Left forelimb (tissue), 1 donor: Measurements from ENCODE around the gene PRRT2.
A peak's percentile ranks its signal among the peaks of the same experiment; 100 is the strongest.
"Not testable (repeated sequence)": the region's sequence is repeated elsewhere in the genome, so short reads cannot be mapped to it uniquely, and the experiment has no call there.

Experiments used
- DNase-seq: peaks from one replicate; pipeline ENCODE4 v3.0.0-alpha.2; 2018; ENCODE audit warnings: low spot score

Gene PRRT2

DNA sequence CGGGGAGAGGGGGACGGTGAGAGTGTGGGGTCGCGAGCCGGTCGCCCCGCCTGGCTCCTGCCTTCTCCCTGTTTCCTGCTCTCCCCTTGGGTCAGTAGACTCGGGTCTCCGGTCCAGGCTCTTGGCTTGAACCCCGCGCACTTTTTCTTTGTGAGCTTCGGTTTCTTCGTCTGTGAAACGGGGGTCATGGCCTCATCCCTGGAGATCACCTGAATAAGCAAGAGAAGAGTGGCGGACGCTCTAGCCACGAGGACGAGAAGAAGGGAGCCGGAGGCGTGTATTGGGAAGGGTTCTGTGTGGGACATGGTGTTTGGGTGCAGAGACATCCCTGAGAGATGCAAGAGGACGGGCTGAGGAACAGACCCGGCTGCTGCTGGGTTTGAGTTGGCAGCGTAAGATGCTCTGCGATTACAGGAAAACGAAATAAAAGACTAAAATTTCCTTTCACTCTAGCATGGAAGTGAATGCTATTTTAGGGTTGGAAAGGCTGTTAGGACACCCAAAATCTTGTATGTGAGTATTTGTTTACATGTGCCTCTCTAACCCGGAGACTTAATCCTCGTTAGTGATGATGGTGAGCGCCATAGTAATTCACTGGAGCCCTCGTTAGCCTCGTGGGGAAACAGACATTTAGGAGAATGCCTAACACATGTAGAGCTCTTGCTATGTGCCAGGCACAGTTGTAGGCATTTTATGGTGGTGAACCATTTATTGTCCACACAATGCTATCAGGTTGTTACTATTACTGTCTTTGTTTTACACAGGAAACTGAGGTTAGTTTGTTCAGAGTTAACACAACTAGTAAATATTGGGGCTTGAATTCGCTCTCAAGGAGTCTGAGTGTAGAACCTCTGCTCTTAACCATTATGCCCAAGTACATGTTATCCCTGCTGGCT, 20.8 kb upstream of the PRRT2 start:
- DNase-seq, result no peak

DNA sequence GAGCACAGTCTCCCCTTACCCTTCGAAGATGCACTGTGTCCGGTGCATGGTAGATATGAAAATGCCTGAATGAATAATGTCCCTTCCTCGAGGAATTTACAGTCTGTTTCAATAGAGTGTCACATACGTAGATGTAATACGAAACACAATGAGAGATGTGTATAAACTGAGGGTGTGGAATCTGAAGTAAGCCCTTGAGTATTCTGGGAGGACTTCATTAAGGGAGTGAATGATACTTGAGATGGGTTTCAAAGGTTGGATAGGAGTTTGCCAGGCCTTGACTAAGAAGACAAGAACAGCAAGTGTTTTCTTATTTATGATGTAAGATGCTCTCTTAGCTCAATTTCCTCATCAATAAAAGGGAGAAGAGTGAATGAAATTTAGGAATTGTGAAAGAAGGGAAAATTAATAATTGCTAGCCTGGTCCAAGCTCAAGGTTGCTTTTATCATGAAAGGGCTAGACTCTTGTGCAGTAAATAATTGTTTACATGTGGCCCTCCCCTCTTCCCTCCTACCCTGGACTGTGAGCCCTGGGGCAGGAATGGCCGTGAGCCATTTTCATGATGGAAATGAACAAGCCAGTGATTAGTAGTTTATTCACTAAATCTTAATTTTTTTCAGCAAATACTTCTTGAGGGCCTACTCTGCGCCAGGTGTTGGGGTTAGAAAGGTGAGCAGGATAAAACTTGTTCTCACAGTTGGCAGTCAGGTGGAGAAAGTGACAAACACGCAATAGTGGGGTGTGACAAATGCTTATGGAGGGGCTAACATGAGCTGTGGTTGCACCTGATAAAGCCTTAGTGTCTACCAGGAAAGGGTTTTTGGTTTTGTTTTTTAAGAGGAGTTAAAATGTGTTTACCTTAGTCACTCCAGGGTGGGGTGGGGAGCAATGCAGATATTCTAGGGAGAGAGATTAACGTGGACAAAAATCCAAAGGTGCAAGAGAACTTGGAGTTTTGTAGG, 19.9 kb upstream of the PRRT2 start:
- no peak for DNase-seq

DNA sequence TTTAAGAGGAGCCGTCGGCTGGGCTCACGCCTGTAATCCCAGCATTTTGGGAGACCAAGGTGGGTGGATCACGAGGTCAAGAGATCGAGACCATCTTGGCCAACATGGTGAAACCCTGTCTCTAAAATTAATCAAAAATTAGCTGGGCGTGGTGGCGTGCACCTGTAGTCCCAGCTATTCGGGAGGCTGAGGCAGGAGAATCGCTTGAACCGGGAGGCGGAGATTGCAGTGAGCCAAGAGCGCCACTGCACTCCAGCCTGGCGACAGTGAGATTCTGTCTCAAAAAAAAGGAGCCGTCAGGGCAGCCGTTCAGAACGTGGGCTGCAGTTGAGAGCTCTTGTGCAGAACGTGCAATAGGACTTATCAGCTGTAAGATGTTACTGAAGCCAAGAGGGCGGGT, 18.8 kb upstream of the PRRT2 start:
- DNase-seq, result not testable (repeated sequence)

DNA sequence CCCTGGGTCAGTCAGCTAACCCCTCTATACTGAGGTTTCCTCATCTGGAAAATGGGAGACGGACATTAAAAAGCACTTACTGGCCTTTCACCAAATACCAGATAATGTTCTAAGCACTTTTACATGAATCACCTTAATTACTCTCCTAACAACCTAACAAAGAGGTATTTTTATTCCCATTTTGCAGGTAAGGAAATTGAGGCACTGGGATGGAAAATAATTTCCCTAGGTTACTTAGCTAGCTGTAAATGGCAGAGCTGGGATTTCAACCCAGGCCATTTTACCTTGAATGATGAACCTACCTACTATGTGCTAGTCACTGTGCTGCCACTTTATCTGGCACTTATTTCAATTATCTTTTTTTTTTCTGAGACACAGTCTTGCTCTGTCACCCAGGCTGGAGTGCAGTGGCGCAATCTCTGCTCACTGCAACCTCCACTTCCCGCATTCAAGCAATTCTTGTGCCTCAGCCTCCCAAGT, 17.7 kb upstream of the PRRT2 start:
- no peak for DNase-seq

DNA sequence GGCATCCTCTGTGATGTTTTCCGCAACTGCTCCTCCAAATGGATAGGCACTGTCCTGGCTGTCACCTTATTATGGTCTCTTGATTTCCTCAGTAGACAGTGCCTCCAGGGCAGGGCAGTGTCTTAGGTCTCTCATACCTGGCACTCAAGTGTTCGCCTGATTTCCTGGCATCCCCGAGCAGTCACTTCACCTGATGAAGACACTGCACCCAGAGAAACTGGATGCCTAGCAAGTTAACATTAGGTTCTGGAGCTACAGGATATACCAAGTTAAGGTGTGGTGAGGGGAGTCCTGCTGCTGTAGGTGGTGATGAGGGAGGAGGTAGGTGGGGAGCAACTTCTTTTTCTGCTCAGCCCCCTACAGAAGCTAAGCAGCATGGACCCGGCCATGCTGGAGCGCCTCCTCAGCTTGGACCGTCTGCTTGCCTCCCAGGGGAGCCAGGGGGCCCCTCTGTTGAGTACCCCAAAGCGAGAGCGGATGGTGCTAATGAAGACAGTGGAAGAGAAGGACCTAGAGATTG, 9.5 kb upstream of the PRRT2 start:
- DNase-seq, result no peak

DNA sequence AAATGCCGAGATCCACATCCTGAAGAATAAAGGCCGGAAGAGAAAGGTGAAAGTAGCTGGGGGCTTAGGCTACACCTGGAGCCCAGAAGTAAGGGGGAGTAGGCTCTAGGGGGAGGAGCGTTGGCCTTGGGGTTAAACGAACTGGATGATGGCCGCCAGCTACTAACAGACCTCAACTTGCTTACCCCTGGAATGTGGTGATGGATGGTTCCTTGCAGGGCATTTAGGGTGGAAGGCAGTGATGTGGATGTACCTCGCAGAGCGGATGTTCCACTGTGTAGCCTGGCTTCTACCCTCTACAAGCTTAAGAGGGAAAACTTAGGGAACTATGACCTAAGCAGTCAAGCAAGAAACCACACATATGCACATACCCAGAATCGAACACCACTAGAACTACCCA, 8.0 kb upstream of the PRRT2 start:
- no peak for DNase-seq

DNA sequence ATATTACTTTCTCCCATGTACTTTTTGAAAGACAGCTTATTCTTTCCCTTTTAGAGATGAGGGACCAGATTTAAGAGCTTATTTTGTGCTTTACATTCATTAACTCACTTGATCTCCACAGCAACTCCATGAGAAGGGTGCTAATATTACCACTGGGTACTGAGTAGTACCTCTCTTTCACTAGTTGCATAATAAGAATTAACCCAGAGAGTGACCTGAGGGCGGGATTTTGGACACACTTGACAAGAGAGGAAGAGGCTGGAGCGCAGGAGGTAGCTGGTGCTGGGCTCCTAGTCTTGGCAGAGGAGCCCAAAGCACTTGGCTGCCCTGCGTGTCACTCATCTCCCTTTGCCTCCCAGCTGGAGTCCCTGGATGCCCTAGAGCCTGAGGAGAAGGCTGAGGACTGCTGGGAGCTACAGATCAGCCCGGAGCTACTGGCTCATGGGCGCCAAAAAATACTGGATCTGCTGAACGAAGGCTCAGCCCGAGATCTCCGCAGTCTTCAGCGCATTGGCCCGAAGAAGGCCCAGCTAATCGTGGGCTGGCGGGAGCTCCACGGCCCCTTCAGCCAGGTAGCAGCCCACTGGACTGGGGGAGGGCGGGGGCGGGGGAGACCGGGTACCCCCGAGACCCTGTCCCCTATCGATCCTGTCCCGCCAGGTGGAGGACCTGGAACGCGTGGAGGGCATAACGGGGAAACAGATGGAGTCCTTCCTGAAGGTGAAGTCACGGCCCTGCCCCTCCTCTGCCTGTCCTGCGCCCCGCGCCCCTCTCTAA, 7.3 kb upstream of the PRRT2 start:
- no peak for DNase-seq

DNA sequence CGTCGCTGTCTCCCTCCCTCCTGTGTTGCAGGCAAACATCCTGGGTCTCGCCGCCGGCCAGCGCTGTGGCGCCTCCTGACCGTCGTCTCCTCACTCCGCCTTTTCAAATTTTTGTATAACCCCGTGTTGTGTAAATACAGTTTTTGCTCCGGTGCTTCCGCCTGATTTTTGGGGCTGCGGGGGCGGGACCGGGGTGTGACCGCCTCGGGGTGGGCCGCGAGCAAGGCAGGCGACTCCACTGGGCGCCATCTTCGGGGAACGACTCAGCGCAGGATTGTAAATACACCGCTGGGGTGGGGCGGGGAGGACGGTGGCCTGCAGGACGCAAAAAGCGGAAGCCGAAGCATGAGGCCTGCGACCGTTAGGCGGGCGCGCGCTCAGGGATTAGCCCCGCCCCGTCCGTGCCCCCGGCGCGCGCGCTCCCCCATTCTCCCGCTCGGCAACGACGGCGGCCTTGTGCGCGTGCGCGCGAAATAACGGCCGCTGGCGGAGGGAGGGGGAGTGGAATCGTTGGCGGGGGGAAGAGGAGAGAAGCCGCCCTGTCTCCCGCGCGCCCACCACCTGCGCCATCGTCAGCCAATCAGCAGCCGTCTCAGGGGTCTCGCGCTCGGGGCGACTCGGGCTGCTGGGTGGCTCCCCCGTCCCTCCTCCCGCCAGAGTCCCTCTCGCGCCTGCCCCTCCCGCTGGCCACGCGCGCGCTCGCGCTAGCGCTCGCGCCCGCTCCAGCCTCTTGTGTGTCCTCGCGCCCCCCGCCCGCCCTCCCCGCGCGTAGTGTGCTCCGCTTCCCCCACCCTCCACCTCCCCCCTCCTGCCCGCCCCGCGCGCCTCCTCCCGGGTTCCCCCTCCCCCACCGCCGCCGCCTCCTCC, 6.5 kb upstream of the PRRT2 start:
- peak; percentile 99 for DNase-seq

DNA sequence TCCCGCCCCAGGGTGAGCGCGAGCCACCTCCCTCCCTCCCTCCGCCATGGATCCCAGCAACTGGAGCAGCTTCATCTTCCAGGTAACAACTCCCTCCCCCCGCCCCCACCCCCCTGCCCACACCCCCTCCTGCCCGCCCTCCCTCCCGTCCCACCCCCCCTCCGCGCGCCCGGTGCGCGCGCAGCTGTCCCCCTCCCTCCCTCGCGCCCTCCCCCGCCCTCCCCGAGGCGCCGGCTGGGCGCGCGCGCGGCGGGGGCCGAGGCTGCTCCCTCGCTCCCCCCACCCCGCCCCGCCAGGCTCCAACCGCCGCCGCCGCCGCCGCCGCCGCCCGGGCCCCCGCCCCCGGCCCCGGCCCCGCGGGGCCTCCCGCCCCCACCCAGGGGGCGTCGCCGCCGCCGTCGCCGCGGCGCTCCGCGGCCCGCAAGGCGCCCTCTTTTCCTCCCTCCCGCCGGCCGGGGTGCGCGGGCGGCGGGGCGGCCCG, 5.9 kb upstream of the PRRT2 start, which contains the start of gene MAZ:
TSS of gene MAZ (plus strand) at position 431 of the 481 bp plus-strand sequence. CDS start 173 bp downstream, outside the sequence.
- no peak for DNase-seq

DNA sequence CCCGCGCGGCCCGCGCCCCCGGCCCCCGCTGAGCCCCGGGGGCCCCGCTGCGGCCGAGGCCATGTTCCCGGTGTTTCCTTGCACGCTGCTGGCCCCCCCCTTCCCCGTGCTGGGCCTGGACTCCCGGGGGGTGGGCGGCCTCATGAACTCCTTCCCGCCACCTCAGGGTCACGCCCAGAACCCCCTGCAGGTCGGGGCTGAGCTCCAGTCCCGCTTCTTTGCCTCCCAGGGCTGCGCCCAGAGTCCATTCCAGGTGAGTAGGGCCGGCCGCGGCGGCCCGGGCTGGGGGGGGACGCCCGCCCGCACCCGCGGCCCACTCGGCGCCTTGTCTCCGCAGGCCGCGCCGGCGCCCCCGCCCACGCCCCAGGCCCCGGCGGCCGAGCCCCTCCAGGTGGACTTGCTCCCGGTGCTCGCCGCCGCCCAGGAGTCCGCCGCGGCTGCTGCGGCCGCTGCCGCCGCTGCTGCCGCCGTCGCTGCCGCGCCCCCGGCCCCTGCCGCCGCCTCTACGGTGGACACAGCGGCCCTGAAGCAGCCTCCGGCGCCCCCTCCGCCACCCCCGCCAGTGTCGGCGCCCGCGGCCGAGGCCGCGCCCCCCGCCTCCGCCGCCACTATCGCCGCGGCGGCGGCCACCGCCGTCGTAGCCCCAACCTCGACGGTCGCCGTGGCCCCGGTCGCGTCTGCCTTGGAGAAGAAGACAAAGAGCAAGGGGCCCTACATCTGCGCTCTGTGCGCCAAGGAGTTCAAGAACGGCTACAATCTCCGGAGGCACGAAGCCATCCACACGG, 5.2 kb upstream of the PRRT2 start:
- no peak for DNase-seq

DNA sequence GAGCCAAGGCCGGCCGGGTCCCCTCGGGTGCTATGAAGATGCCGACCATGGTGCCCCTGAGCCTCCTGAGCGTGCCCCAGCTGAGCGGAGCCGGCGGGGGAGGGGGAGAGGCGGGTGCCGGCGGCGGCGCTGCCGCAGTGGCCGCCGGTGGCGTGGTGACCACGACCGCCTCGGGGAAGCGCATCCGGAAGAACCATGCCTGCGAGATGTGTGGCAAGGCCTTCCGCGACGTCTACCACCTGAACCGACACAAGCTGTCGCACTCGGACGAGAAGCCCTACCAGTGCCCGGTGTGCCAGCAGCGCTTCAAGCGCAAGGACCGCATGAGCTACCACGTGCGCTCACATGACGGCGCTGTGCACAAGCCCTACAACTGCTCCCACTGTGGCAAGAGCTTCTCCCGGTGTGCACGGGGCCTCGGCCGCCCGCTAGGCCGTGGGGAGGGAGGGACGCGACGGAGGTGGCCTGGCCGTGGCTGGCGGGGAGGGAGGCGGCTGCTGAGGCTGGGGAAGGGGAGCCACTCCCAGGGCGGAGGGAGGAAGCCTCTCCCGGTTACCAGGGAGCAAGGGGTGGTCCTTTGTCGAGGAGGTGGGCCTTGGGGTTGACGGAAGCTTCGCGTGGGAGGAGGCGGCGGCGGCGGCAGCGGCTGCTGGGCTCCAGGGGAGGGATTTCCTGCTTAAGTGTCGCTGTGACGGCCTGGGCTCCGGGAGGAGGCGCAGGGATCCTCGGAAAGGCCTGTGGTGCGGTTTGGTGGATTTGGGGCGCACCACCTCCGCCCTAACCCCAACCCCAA, 4.4 kb upstream of the PRRT2 start:
- peak; percentile 93 for DNase-seq

DNA sequence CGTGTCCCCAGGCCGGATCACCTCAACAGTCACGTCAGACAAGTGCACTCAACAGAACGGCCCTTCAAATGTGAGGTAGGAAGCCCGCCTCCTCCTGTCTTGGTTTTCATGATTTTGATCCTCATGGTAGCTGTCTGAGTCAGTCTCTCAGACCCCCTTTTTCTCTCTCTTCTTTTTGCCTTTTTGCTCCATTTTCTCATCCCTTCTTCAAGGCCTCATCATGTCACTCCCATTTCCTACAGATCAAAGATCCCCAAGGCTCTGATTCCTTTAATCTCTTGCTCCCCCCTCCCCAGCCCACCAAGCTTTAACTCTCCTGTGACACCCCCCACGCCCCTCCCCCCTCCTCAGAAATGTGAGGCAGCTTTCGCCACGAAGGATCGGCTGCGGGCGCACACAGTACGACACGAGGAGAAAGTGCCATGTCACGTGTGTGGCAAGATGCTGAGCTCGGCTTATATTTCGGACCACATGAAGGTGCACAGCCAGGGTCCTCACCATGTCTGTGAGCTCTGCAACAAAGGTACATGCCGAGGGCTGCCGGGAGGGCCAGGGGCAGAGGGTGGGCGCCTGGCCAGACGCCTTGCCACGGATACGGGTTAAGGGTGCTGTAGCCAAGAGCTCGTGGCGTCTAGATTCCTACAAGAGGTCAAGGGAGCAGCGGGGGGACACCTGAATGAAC, 3.6 kb upstream of the PRRT2 start:
- no peak for DNase-seq

DNA sequence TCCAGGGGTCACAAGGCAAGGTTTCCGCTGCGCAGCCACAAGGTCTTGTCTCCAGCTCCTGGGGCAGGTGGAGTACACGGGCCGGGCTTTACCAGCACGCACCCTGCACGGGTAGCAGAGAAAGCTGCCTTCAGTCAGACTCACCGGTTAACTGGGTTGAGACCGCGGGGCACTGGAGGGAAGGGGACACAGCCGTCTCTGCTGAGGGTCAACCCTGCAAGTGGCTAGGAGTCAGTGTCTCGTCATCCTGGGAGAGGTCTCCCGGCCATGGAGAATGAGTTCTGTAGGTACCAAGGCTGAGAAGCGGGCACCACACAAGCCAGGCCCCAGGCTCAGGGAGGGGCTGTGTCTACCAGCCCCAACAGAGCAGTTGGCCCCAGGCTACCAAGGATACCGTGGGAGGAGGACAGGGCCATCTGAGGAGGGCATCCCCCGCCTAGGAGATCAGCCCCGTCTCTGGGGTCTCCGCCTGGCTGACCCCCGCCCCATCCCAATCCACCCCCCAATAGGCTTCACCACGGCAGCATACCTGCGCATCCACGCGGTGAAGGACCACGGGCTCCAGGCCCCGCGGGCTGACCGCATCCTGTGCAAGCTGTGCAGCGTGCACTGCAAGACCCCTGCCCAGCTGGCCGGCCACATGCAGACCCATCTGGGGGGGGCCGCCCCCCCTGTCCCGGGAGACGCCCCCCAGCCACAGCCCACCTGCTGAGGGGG, 2.8 kb upstream of the PRRT2 start:
- DNase-seq, result no peak

DNA sequence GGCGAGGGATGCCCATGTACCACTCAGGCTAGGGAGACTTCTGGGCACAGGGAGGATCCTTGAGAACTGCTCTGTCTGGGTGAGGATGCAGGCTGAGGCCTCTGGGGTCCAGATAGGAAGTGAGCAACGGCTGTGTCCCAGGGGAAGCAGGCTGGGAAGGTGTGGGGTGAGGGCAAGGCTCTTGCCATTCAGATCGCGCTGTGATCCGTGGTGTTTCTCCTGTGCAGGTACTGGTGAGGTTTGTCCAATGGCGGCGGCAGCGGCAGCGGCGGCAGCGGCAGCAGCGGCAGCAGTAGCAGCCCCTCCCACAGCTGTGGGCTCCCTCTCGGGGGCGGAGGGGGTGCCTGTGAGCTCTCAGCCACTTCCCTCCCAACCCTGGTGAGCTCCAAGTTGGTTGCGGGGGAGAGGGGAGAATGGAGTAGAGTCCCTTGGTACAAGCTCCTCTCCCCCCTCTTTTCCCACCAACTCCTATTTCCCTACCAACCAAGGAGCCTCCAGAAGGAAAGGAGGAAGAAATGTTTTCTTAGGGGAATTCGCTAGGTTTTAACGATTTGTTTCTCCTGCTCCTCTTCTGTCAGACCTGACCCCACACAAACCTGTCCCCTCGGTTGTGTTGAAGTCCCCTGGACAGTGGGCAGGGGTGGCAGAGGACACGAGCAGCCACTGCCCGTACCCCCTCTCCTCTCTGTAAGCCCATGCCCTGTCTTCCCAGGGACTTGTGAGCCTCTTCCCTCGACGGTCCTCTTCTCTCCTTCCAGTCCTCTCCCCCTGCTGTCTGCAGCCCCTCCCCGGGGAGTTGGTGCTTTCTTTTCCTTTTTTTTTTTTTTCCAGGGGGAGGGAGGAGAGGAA, 1.9 kb upstream of the PRRT2 start:
- no peak for DNase-seq

DNA sequence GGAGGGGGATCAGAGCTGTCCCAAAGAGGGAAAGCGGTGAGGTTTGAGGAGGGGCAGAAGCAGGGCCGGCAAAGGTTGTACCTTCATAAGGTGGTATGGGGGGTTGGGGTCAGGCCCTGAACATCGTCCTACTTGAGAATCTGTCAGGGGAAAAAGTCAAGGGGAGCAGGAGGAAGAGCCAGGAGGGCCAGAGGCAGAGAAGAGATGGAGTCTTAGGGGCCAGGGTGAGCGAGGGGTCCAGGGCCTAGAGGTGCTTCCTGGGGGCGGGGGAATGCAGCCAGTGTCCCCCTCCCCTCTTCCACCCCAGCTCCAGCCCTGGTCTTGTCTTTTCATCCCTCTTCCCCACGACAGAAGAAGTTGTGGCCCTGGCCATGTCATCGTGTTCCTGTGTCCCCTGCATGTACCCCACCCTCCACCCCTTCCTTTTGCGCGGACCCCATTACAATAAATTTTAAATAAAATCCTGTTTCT, 1.3 kb upstream of the PRRT2 start:
- DNase-seq, result no peak

DNA sequence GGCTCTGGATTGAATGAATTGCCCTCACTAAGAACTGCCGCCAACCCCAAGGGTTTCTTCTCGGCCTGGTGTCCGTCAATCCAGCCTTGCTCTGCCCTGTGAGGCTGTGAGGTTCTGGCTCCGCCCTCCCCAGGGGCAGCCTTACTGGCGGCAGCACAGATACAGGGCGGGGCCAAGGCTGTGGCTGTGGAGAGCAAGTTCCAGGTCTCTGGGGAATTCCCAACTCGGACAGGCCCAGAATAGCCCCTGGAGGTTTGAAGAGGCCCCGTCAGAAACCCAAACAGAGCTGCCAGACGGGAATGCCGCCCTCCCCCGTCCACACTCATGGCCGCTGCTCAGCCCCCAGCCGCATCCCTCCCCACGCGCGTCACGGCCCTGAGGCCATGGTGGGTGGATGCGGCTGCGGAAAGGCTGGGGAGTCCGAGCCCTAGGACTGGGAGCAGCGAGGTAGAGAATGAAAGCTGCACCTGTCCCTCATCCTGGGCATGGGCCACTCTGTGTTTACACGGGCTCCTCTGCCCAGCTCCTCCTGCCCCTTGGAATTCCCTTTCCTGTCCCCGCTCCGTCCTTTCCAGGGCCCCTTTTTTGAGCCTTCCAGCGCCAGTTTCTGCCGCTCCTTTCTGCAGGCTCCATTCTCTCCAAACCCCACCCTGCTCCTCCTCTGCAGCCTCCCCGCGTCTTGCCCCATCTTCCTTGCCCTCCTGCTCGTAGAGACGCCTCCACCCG, 660 bp upstream of the PRRT2 start:
- peak; percentile 87 for DNase-seq
